Measurements from ENCODE around the gene SUPT4H1. TPM values are rescaled to one million over a fixed set of nuclear protein-coding genes. Genes with fewer than 3 reads are reported as not detected.
A peak's percentile ranks its signal among the peaks of the same experiment; 100 is the strongest.

Gene SUPT4H1
- total and polyA plus RNA-seq, 9 of the 15 experiments (the other 6 are each of a cell fraction or from before 2014, with no cell fraction given): 62.1 to 320 (median 117) TPM

- TF ChIP-seq MBD2 (IDR thresholded peaks at IDR 0.05; ENCODE audit: borderline replicate concordance, low read depth) (no peak), TARDBP (IDR thresholded peaks at IDR 0.05) (no peak), GATAD2B (IDR thresholded peaks at IDR 0.05; ENCODE audit: borderline replicate concordance) (peak; percentile 15; the same call in 1 of the 2 replicates), SPI1 (IDR thresholded peaks at IDR 0.05; ENCODE audit: borderline replicate concordance, low read depth, low read length) (peak; percentile 48; the same call in 1 of the 2 replicates), PATZ1 (CRISPR knock-in tag; IDR thresholded peaks at IDR 0.05; ENCODE audit: borderline replicate concordance) (no peak), CHD4 (IDR thresholded peaks at IDR 0.05; ENCODE audit: insufficient read depth, insufficient replicate concordance, low read depth, low read length, poor library complexity, severe bottlenecking) (peak; percentile 100), STAT5A (IDR thresholded peaks at IDR 0.05; ENCODE audit: borderline replicate concordance, low read length) (no peak), AFF1 (IDR thresholded peaks at IDR 0.05; ENCODE audit: low read depth in 1 of 2, partially characterized antibody in 2 of 2) (peak in 1 of 2 experiments; percentile 14)
- TF ChIP-seq, protein P1, sequence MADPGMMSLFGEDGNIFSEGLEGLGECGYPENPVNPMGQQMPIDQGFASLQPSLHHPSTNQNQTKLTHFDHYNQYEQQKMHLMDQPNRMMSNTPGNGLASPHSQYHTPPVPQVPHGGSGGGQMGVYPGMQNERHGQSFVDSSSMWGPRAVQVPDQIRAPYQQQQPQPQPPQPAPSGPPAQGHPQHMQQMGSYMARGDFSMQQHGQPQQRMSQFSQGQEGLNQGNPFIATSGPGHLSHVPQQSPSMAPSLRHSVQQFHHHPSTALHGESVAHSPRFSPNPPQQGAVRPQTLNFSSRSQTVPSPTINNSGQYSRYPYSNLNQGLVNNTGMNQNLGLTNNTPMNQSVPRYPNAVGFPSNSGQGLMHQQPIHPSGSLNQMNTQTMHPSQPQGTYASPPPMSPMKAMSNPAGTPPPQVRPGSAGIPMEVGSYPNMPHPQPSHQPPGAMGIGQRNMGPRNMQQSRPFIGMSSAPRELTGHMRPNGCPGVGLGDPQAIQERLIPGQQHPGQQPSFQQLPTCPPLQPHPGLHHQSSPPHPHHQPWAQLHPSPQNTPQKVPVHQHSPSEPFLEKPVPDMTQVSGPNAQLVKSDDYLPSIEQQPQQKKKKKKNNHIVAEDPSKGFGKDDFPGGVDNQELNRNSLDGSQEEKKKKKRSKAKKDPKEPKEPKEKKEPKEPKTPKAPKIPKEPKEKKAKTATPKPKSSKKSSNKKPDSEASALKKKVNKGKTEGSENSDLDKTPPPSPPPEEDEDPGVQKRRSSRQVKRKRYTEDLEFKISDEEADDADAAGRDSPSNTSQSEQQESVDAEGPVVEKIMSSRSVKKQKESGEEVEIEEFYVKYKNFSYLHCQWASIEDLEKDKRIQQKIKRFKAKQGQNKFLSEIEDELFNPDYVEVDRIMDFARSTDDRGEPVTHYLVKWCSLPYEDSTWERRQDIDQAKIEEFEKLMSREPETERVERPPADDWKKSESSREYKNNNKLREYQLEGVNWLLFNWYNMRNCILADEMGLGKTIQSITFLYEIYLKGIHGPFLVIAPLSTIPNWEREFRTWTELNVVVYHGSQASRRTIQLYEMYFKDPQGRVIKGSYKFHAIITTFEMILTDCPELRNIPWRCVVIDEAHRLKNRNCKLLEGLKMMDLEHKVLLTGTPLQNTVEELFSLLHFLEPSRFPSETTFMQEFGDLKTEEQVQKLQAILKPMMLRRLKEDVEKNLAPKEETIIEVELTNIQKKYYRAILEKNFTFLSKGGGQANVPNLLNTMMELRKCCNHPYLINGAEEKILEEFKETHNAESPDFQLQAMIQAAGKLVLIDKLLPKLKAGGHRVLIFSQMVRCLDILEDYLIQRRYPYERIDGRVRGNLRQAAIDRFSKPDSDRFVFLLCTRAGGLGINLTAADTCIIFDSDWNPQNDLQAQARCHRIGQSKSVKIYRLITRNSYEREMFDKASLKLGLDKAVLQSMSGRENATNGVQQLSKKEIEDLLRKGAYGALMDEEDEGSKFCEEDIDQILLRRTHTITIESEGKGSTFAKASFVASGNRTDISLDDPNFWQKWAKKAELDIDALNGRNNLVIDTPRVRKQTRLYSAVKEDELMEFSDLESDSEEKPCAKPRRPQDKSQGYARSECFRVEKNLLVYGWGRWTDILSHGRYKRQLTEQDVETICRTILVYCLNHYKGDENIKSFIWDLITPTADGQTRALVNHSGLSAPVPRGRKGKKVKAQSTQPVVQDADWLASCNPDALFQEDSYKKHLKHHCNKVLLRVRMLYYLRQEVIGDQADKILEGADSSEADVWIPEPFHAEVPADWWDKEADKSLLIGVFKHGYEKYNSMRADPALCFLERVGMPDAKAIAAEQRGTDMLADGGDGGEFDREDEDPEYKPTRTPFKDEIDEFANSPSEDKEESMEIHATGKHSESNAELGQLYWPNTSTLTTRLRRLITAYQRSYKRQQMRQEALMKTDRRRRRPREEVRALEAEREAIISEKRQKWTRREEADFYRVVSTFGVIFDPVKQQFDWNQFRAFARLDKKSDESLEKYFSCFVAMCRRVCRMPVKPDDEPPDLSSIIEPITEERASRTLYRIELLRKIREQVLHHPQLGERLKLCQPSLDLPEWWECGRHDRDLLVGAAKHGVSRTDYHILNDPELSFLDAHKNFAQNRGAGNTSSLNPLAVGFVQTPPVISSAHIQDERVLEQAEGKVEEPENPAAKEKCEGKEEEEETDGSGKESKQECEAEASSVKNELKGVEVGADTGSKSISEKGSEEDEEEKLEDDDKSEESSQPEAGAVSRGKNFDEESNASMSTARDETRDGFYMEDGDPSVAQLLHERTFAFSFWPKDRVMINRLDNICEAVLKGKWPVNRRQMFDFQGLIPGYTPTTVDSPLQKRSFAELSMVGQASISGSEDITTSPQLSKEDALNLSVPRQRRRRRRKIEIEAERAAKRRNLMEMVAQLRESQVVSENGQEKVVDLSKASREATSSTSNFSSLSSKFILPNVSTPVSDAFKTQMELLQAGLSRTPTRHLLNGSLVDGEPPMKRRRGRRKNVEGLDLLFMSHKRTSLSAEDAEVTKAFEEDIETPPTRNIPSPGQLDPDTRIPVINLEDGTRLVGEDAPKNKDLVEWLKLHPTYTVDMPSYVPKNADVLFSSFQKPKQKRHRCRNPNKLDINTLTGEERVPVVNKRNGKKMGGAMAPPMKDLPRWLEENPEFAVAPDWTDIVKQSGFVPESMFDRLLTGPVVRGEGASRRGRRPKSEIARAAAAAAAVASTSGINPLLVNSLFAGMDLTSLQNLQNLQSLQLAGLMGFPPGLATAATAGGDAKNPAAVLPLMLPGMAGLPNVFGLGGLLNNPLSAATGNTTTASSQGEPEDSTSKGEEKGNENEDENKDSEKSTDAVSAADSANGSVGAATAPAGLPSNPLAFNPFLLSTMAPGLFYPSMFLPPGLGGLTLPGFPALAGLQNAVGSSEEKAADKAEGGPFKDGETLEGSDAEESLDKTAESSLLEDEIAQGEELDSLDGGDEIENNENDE (IDR thresholded peaks at IDR 0.05; ENCODE audit: low read depth, low read length): no peak
These were observed 13.6 kb downstream of the SUPT4H1 start (continued) for GRCh38 chr17:58338454-58338840.
